ENCODE results near the gene NDUFV1.

GRCh38 chr11:67582011-67582410 lies 24.7 kb upstream of the NDUFV1 start:
- TF ChIP-seq CTCF (conservative IDR thresholded peaks at IDR 0.05) (no peak), EZH2 (IDR thresholded peaks at IDR 0.05; ENCODE audit: low read depth) (no peak)

All from PC-9 (cell line).